MCF 10A (cell line): ENCODE data around the gene TNF. TPM values are rescaled to one million over a fixed set of nuclear protein-coding genes. Genes with fewer than 3 reads are reported as not detected.

Experiments
- BruUV-seq: library from RNA; stranded (reverse); fragments of 400-500 nt; replicated peaks from 2 replicates; lab custom pipeline; 2021; lab: Mats Ljungman, UMichigan
- CTCF ChIA-PET: fragments of 300-600 bp; sonication (Branson Sonifier 250); formaldehyde crosslinking; extraction: SDS; loops from one replicate; lab custom pipeline; 2021; ENCODE audit warnings: antibody characterized with exemption, inconsistent platforms; lab: Yijun Ruan, JAX
- POLR2A ChIA-PET: fragments of 300-600, 350-650 bp; sonication (Branson Sonifier 250); formaldehyde crosslinking; extraction: SDS; loops from one replicate; lab custom pipeline; 2020; ENCODE audit warnings: antibody characterized with exemption, inconsistent platforms; lab: Yijun Ruan, JAX
- DNase-seq: peaks from one replicate; pipeline ENCODE4 v3.0.0-alpha.2; 2018; ENCODE audit not compliant: unreplicated experiment
- H3K27ac Mint-ChIP-seq: one replicate; pipeline ENCODE4 v1.8.0; 2022; ENCODE audit warnings: mild to moderate bottlenecking, low read depth, mixed read lengths; ENCODE audit not compliant: unreplicated experiment
- H3K27me3 Mint-ChIP-seq: one replicate; pipeline ENCODE4 v1.8.0; 2022; ENCODE audit warnings: mixed read lengths; ENCODE audit not compliant: insufficient read depth, unreplicated experiment
- H3K36me3 Mint-ChIP-seq: one replicate; pipeline ENCODE4 v1.8.0; 2022; ENCODE audit warnings: mild to moderate bottlenecking, moderate library complexity, mixed read lengths; ENCODE audit not compliant: insufficient read depth, unreplicated experiment
- H3K4me1 Mint-ChIP-seq: one replicate; pipeline ENCODE4 v1.8.0; 2022; ENCODE audit warnings: mixed read lengths; ENCODE audit not compliant: insufficient read depth, unreplicated experiment
- H3K4me3 Mint-ChIP-seq: one replicate; pipeline ENCODE4 v1.8.0; 2022; ENCODE audit warnings: mild to moderate bottlenecking, moderate library complexity, mixed read lengths; ENCODE audit not compliant: unreplicated experiment
- H3K9me3 Mint-ChIP-seq: one replicate; pipeline ENCODE4 v1.8.0; 2022; ENCODE audit warnings: mixed read lengths; ENCODE audit not compliant: unreplicated experiment
- CTCF ChIP-seq: fragments of 200-600 bp; IDR thresholded peaks from one replicate; pipeline ENCODE4 v1.8.0; 2022; ENCODE audit warnings: antibody characterized with exemption, mild to moderate bottlenecking; ENCODE audit not compliant: unreplicated experiment
- intact Hi-C: fragments of 100-400 bp; cut with micrococcal nuclease; formaldehyde crosslinking; loops from 2 replicates; pipeline ENCODE4 v1.14.1; 2022
- total RNA-seq: library from RNA; stranded (reverse); gene quantifications from 2 replicates; pipeline ENCODE4 v1.2.3, GENCODE V29; 2022

Gene TNF
- total RNA-seq, 1 experiment from 2014 or later: not detected

GRCh38 chr6:31531771-31532643 lies 43.4 kb upstream of the TNF start:
- intact Hi-C loops: no loop called here
- Mint-ChIP-seq H3K36me3 (peaks cover 91% of the 10 kb centered on the region), H3K4me3 (no peak overlapping the region), H3K27ac (no peak overlapping the region), H3K9me3 (no peaks in the 10 kb centered on the region), H3K27me3 (no peaks in the 10 kb centered on the region), H3K4me1 (peaks cover 5% of the 10 kb centered on the region)
- no peak for TF ChIP-seq CTCF
- no peak for DNase-seq
- CTCF ChIA-PET: interaction anchor here (0.8 to 1.1 kb wide), 3 partner anchors 14 to 40 kb away, joined by 3 to 4 read pairs (median 3); partner anchors contain the start of gene ATP6V1G2
- POLR2A ChIA-PET: interaction anchor here (0.6 to 2.5 kb wide), 8 partner anchors 10 to 66 kb away, joined by 3 to 19 read pairs (median 3); partner anchors contain the start of genes ATP6V1G2, DDX39B and MICB
- BruUV-seq: no TSS peak

GRCh38 chr6:31532644-31533454 lies 42.5 kb upstream of the TNF start:
- TF ChIP-seq CTCF: no peak
- Mint-ChIP-seq H3K9me3 (no peaks in the 10 kb centered on the region), H3K27ac (no peak overlapping the region), H3K36me3 (peaks cover 95% of the 10 kb centered on the region), H3K4me3 (no peak overlapping the region), H3K27me3 (no peaks in the 10 kb centered on the region), H3K4me1 (peaks cover 9% of the 10 kb centered on the region)
- POLR2A ChIA-PET: interaction anchor here (0.6 to 2.5 kb wide), 4 partner anchors 9 to 65 kb away, joined by 3 to 19 read pairs (median 5); partner anchors contain the start of gene DDX39B
- no peak for DNase-seq
- CTCF ChIA-PET: no interaction called here
- BruUV-seq: no TSS peak
- intact Hi-C loops: no loop called here

GRCh38 chr6:31533455-31533841 lies 41.9 kb upstream of the TNF start:
- Mint-ChIP-seq H3K36me3 (peaks cover 97% of the 10 kb centered on the region), H3K27ac (no peak overlapping the region), H3K27me3 (no peaks in the 10 kb centered on the region), H3K4me1 (peaks cover 12% of the 10 kb centered on the region), H3K9me3 (no peaks in the 10 kb centered on the region), H3K4me3 (no peak overlapping the region)
- no peak for TF ChIP-seq CTCF
- POLR2A ChIA-PET: no interaction called here
- intact Hi-C loops: no loop called here
- CTCF ChIA-PET: interaction anchor here (1.1 kb wide), 1 partner anchor 13 kb away, joined by 3 read pairs; the partner anchor contains the start of gene ATP6V1G2
- TSS peak; percentile 8 for BruUV-seq
- no peak for DNase-seq
